NCI-H226 (cell line): ENCODE data around the gene ZMYND8.
"Not testable (repeated sequence)": the region's sequence is repeated elsewhere in the genome, so short reads cannot be mapped to it uniquely, and the experiment has no call there.

Experiments
- DNase-seq: peaks from one replicate; pipeline ENCODE4 v3.0.0-alpha.2; 2015

ZMYND8 gene

DNA sequence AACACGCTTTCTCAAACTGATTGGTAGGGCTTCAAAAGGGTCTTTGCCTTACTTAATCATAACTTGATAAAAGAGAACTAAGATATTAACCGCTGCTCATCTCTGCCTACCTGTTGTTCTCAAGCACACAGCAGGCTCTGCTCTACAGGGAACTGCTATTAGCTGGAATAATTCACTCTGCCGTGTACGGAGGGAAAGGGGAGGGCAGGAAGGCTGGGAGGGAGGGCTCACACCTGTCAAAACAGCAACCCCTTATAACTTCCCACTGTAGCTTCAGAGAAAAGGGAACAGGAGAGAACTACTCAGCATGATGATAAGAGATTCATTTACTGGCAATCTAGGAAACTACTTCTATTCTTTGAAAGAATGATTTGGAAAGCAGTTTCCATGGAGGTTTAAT, 75.1 kb downstream of the ZMYND8 start:
- DNase-seq = no peak

GRCh38 chr20:47280668-47281067, 75.8 kb downstream of the ZMYND8 start:
- no peak for DNase-seq

GRCh38 chr20:47280228-47280627, 76.3 kb downstream of the ZMYND8 start:
- DNase-seq = no peak

GRCh38 chr20:47278907-47279348, 77.6 kb downstream of the ZMYND8 start:
- DNase-seq = peak; percentile 76

DNA sequence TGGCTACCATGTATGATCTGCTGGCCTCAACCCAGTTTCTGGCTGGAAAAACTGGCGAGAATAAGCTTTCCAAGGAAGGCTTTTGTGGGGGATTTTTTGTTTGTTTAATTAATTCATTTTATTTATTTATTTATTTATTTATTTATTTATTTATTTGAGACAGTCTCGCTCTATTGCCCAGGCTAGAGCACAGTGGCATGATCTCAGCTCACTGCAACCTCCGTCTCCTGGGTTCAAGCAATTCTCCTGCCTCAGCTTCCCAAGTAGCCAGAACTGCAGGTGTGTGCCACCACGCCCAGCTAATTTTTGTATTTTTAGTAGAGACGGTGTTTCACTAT, 79.0 kb downstream of the ZMYND8 start:
- DNase-seq = not testable (repeated sequence)

- DNase-seq = no peak
Observed at GRCh38 chr20:47276851-47277534, 79.5 kb downstream of the ZMYND8 start.

DNA sequence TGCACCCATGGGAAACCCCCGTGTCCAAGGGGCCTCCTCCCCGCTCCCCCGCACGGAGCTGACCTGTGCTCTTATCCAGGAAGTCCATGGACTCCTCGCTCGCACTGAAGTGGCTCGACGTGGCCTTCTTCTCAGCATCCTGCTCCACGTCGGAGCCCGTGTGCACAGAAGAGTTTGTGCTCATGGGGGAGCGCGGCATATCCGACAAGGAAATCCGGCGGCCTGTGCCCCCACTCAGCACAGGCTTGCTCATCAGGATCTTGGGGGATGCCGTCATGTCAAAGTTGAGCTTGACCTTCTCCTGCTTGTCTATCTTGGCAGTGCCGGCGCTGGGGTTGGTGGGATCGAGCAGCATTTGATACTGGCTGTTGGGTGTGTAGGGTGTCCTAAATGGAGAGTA, 80.2 kb downstream of the ZMYND8 start:
- no peak for DNase-seq

DNA sequence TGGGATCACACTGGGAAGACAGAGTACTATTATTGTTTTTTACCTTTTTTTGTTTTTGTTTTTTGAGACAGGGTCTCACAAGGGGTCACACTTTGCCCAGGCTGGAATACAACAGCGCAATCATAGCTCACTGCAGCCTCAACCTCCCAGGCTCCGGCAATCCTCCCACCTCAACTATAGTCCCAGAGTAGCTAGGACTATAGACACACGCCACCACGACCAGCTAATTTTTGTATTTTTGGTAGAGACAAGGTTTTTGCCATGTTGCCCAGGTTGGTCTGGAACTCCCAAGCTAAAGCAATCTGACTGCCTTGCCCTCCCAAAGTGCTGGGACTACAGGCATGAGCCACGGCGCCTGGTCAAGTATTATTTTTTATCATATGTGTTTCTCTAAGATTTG, 81.0 kb downstream of the ZMYND8 start:
- DNase-seq = no peak

DNA sequence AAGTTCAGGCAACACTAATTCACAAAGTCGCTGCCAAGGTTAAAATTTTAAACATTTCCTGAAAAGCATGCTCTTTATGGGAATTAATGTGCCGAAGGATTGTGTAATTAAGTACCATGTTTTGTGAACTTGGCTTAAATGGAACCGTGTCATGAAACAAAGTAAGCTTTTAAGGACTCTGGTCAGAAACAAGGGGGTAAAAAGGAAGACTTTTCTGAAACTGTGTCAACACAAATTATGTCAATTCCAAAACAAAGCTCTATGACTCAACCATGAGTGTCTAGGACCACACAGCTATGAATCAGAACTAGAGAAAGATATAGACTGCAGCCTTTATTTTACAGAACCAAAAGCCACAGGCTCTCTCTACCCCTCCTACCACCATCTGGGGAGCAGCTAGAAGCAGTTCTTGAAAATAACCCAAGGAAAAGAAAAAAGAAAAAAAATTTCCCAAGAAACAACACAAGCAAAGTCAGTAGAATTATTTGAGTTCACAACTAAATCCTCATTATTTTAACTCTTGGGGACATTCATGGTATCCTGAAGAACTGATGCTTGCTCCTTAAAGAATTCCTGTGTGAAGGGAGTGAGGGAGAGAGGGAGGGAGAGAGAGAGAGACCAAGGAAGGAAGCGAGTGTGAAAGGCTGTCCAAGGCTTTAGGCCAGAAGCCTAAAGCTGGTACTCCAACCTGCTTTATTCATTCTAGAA, 81.9 kb downstream of the ZMYND8 start:
- peak; percentile 87 for DNase-seq

- peak; percentile 49 for DNase-seq
Observed at GRCh38 chr20:47273591-47274235, 82.8 kb downstream of the ZMYND8 start.

DNA sequence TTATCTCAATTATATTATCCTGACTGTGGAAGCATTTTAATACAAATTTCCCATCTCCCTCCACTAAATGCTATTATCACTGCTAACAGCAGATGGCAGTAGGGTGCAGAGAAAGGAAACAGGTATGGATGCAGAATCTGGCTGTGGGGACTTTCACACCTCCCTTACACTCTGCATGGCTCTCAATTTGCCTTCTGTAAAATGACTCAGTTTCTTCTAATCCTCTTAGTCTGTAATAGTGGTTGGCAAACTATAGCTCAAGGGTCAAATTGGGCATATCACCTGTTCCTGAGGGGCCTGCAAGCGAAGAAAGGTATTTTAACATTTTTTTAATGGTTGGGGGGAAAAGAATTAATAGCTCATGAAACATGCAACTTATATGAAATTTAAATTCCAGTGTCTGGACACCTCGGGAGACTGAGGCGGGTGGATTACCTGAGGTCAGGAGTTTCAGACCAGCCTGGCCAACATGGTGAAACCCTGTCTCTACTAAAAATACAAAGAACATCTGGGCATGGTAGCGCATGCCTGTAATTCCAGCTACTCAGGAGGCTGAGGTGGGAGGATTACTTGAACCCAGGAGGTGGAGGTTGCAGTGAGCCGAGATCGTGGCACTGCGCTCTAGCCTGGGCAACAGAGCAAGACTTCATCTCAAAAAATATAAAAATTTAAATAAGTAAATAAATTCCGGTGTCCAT, 83.5 kb downstream of the ZMYND8 start:
- DNase-seq = peak; percentile 41

GRCh38 chr20:47271046-47271615, 85.4 kb downstream of the ZMYND8 start:
- DNase-seq = no peak

DNA sequence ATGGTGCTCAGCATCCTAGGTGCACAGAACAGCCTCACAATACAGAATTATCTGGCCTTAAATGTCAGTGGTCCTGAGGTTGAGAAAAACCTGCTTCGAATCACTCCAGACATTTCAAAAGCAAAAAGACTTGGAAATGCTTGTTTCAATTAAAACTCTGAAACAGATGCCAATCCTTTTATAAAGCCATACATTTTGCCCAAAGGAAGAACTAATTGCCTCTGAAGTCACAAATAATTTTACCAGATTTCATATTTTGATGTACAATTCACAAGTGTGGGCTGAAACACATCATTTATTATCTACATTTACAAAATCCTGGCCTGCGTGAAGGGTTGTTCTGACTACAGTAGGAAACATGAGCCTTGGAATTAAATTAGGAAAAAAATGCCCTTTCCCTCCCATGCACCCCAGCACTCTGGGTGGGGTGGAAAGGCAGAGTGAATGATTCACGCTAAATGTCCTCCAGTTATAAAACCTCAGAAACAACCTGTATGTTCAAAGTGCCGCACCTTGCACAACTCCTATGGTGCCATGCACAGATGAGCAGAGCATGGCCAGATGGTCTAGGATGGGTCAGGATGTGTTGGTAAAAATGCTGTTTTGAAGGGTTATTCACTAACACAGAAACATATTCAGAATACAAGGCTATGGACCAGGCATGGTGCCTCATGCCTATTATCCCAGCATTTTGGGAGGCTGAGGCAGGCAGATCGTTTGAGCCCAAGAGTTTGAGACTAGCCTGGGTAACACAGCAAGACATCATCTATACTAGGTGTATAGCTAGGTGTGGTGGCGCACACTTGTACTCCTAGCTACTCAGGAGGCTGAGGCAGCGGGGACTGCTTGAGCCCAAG, 87.0 kb downstream of the ZMYND8 start:
- peak; percentile 4 for DNase-seq

- no peak for DNase-seq
Observed at GRCh38 chr20:47267621-47268020, 88.9 kb downstream of the ZMYND8 start.

DNA sequence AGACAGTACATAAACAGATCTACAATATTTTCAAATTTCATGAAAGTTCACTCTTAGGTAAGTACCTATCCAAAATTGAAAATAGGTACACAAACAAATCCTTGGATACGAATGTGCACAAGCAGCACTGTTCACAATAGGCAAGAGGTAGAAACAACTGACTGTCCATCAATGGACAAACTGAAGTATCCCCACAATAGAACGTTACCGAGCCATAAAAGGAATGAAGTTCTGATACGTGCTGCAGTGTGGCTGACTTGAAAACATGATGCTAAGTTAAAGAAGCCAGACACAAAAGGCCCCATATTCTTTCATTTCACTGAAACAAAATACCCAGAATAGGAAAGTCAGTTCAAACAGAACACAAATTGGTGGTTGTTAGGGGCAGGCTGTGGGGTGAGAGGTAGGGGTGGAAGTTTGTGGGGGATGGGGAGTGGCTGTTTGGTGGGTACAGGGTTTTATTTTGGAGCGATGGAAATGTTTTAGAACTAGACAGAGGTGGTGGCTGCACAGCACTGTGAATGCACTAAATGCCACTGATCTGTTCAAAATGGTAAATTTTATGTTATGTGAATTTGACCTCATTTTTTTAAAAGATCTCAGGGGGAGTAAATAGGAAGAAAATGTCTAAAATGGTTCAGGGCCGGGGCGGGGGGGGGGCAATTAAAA, 89.5 kb downstream of the ZMYND8 start:
- DNase-seq = no peak

DNA sequence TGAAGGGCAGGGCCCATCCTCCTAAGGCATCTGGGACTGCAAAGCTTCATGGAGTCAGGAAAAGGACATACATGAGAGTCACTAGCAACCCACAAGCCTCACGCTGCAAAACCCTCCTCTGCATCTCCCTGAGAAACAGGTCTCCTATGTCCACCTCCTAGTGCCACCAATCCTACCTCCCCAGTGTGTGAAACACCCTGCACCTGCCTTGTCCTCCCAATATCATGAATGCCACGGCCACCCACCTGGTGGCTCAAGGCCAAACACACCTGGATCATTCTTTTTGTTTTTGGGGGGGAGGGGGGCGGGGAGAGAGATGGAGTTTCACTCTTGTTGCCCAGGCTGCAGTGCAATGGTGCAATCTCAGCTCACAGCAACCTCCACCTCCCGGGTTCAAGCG, 90.5 kb downstream of the ZMYND8 start:
- no peak for DNase-seq

DNA sequence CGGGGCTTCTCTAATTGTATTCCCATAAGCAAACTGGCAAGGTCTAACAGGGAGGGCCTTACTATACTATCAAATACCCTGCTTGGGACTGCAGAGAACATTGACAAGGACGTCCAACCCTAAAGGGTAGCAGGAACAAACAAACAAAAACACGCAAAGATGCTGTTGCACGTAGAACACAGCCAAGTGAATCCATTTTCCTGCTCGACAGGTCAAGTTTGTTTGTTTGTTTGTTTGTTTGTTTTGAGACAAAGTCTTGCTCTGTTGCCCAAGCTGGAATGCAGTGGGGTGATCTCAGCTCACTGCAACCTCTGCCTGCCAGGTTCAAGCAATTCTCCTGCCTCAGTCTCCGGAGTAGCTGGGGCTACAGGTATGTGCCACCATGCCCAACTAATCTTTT, 91.3 kb downstream of the ZMYND8 start:
- no peak for DNase-seq

GRCh38 chr20:47264137-47264769, 92.2 kb downstream of the ZMYND8 start:
- DNase-seq = not testable (repeated sequence)

- DNase-seq = no peak
Observed at GRCh38 chr20:47263465-47264084, 92.9 kb downstream of the ZMYND8 start.

- no peak for DNase-seq
Observed at GRCh38 chr20:47263080-47263464, 93.4 kb downstream of the ZMYND8 start.
